Parathyroid adenoma (tissue), 2 donors: ENCODE results near the gene TBC1D3B.
"Not testable (repeated sequence)": the region's sequence is repeated elsewhere in the genome, so short reads cannot be mapped to it uniquely, and the experiment has no call there.

Experiments used
- H2AFZ ChIP-seq: fragments of 300-600 bp; sonication (generic); one replicate; pipeline ENCODE4 v1.7.0; 2017; ENCODE audit warnings: antibody characterized with exemption, mild to moderate bottlenecking
- H3K27ac ChIP-seq: fragments of 300-600 bp; sonication (generic); one replicate; pipeline ENCODE4 v1.7.0; 2017
- H3K27me3 ChIP-seq: fragments of 300-600 bp; sonication (generic); one replicate; pipeline ENCODE4 v1.7.0; 2017; ENCODE audit warnings: low read length; ENCODE audit not compliant: control insufficient read depth, insufficient read depth
- H3K36me3 ChIP-seq: fragments of 300-600 bp; sonication (generic); one replicate; pipeline ENCODE4 v1.7.0; 2017; ENCODE audit warnings: low read length; ENCODE audit not compliant: control insufficient read depth, insufficient read depth
- H3K4me1 ChIP-seq: fragments of 300-600 bp; sonication (generic); one replicate; pipeline ENCODE4 v1.7.0; 2017; ENCODE audit warnings: control low read depth
- H3K4me2 ChIP-seq: fragments of 300-600 bp; sonication (generic); one replicate; pipeline ENCODE4 v1.7.0; 2017; ENCODE audit warnings: low read length
- H3K4me3 ChIP-seq: fragments of 300-600 bp; sonication (generic); one replicate; pipeline ENCODE4 v1.7.0; 2017; ENCODE audit warnings: low read depth, low read length
- H3K79me2 ChIP-seq: fragments of 300-600 bp; sonication (generic); one replicate; pipeline ENCODE4 v1.7.0; 2017; ENCODE audit warnings: control low read depth
- H3K9ac ChIP-seq: fragments of 300-600 bp; sonication (generic); one replicate; pipeline ENCODE4 v1.7.0; 2017; ENCODE audit warnings: mild to moderate bottlenecking
- H3K9me3 ChIP-seq: fragments of 300-600 bp; sonication (generic); one replicate; pipeline ENCODE4 v1.7.0; 2017; ENCODE audit warnings: low read length; ENCODE audit not compliant: control insufficient read depth
- TF ChIP-seq, protein P1 (sequence below): fragments of 300-600 bp; sonication (generic); IDR thresholded peaks from one replicate; pipeline ENCODE4 v1.7.0; 2017; ENCODE audit warnings: antibody characterized with exemption, mild to moderate bottlenecking
- donor health status: primary hyperparathyroidism.

Gene TBC1D3B

GRCh38 chr17:36213695-36214094, 37.3 kb upstream of the TBC1D3B start:
- TF ChIP-seq, protein P1, sequence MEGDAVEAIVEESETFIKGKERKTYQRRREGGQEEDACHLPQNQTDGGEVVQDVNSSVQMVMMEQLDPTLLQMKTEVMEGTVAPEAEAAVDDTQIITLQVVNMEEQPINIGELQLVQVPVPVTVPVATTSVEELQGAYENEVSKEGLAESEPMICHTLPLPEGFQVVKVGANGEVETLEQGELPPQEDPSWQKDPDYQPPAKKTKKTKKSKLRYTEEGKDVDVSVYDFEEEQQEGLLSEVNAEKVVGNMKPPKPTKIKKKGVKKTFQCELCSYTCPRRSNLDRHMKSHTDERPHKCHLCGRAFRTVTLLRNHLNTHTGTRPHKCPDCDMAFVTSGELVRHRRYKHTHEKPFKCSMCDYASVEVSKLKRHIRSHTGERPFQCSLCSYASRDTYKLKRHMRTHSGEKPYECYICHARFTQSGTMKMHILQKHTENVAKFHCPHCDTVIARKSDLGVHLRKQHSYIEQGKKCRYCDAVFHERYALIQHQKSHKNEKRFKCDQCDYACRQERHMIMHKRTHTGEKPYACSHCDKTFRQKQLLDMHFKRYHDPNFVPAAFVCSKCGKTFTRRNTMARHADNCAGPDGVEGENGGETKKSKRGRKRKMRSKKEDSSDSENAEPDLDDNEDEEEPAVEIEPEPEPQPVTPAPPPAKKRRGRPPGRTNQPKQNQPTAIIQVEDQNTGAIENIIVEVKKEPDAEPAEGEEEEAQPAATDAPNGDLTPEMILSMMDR = no peak
- no peak overlapping the region for H3K9ac ChIP-seq
- no peaks in the 10 kb centered on the region for H3K27me3 ChIP-seq

DNA sequence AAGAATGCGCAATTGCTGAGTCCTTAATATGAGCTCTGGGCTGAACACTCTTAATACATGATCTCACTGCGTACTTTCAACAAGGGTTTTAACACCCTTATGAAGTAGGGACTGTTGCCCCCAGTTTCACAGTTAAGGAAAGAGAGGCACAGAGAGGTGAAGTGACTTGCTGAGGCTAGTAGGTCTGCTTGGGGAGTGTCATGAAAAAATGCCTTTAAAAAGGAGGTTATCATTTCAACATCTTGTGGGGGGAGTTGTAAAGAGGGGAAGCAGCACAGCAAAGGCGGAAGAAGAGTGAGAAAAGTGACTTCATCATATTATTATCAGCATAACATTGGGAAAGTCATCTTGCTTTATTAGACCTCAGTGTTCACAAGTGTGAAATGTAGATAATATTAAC, 36.5 kb upstream of the TBC1D3B start:
- H3K4me1 ChIP-seq = no peaks in the 10 kb centered on the region

More at GRCh38 chr17:36213695-36214094, 37.3 kb upstream of the TBC1D3B start:
- H3K4me3 ChIP-seq = no peak overlapping the region
- no peaks in the 10 kb centered on the region for H3K79me2 ChIP-seq
- no peaks in the 10 kb centered on the region for H3K9me3 ChIP-seq
- no peak overlapping the region for H2AFZ ChIP-seq
- H3K4me1 ChIP-seq = no peaks in the 10 kb centered on the region
- no peak overlapping the region for H3K4me2 ChIP-seq
- H3K36me3 ChIP-seq = no peaks in the 10 kb centered on the region
- H3K27ac ChIP-seq = no peak overlapping the region

GRCh38 chr17:36212272-36212605, 35.8 kb upstream of the TBC1D3B start:
- H3K36me3 ChIP-seq = no peaks in the 10 kb centered on the region
- H3K27ac ChIP-seq = no peak overlapping the region
- H3K4me3 ChIP-seq = no peak overlapping the region
- no peak overlapping the region for H3K9ac ChIP-seq
- no peaks in the 10 kb centered on the region for H3K79me2 ChIP-seq
- no peaks in the 10 kb centered on the region for H3K4me1 ChIP-seq
- H2AFZ ChIP-seq = no peak overlapping the region
- no peak overlapping the region for H3K4me2 ChIP-seq
- TF ChIP-seq, protein P1 = no peak
- no peaks in the 10 kb centered on the region for H3K27me3 ChIP-seq
- H3K9me3 ChIP-seq = no peaks in the 10 kb centered on the region

More for the DNA sequence above, 36.5 kb upstream of the TBC1D3B start:
- TF ChIP-seq, protein P1 = no peak
- Histone ChIP-seq H3K79me2 (no peaks in the 10 kb centered on the region), H3K36me3 (no peaks in the 10 kb centered on the region), H3K9me3 (no peaks in the 10 kb centered on the region), H3K27ac (no peak overlapping the region), H2AFZ (no peak overlapping the region), H3K4me3 (no peak overlapping the region), H3K4me2 (no peak overlapping the region), H3K27me3 (no peaks in the 10 kb centered on the region), H3K9ac (no peak overlapping the region)

DNA sequence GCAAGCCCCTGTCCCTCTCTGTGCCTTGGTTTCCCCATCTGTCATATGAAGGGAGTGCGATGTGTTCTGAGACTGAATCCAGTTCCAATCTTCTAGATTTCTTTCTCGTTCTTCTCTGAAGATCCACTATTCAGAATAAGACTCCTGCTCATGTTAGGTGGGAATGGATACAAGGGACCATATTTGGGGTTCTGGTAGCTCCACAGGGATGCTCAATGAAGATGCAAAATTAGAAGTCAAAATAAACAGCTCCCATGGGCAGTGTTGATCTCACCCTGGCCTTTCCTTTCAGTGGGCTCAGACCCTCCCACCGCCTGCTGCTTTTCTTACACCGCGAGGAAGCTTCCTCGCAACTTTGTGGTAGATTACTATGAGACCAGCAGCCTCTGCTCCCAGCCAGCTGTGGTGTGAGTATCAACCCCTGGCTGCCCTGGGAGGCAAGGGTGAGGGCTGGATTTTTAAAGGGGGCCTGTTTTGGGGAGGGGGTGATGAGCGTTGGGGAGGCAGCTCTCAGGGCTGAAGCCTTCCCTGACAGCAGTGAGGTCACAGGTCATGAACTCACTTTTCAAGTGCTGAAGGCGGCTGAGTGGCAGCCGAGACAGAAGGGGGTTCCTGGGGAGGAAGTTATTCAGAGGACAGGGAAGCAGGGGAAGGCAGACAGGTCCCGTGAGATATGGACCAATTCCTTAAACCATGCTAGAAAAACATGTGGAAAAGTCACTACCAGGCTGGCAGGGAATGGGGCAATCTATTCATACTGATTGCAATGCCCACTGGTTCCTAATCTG, 35.2 kb upstream of the TBC1D3B start:
- not testable (repeated sequence) for H3K4me1 ChIP-seq, H3K4me3 ChIP-seq, H3K36me3 ChIP-seq, H2AFZ ChIP-seq, H3K27me3 ChIP-seq, H3K9ac ChIP-seq, H3K27ac ChIP-seq, H3K79me2 ChIP-seq, H3K9me3 ChIP-seq, H3K4me2 ChIP-seq

GRCh38 chr17:36210439-36211211, 34.2 kb upstream of the TBC1D3B start, which contains the start of gene CCL4L2:
CCL4L2 (plus strand) TSS chr17:36211063.
- not testable (repeated sequence) for H3K36me3 ChIP-seq, H2AFZ ChIP-seq, H3K9ac ChIP-seq, H3K4me3 ChIP-seq, H3K27me3 ChIP-seq, H3K9me3 ChIP-seq, H3K79me2 ChIP-seq, H3K4me1 ChIP-seq, H3K4me2 ChIP-seq, H3K27ac ChIP-seq
